B cell (primary cell): ENCODE results near the gene SCNN1B. TPM values are rescaled to one million over a fixed set of nuclear protein-coding genes. Genes with fewer than 3 reads are reported as not detected.

Source experiments
- ATAC-seq: fragments of 200-7000 bp; cut with Tn5 transposase; one replicate; pipeline ENCODE4 v1.10.0; 2021; ENCODE audit warnings: low read depth, mild to moderate bottlenecking, moderate number of reproducible peaks, moderate library complexity
- CTCF ChIA-PET: fragments of 350-600 bp; sonication (Branson Sonifier 250); formaldehyde crosslinking; loops from one replicate; lab custom pipeline; 2021; ENCODE audit warnings: antibody characterized with exemption, inconsistent platforms; lab: Charles Lee
- POLR2A ChIA-PET: fragments of 350-600 bp; sonication (Branson Sonifier 250); formaldehyde crosslinking; loops from one replicate; lab custom pipeline; 2021; ENCODE audit warnings: antibody characterized with exemption; lab: Charles Lee
- DNase-seq: peaks from one replicate; pipeline ENCODE4 v3.0.0; 2013
- H2AFZ ChIP-seq: 2 replicates; pipeline ENCODE4 v1.6.1; 2012; ENCODE audit warnings: mild to moderate bottlenecking, low read depth, low read length; ENCODE audit not compliant: insufficient read depth, poor library complexity, severe bottlenecking
- H3K27ac ChIP-seq, 2 donors: 1 replicate in 1 of 2; 2 replicates in 1 of 2; pipeline ENCODE4 v1.5.1; 2012 to 2013; ENCODE audit warnings: low read length in 2 of 2, mild to moderate bottlenecking in 2 of 2, moderate library complexity in 1 of 2
- H3K27me3 ChIP-seq, 4 experiments: fragments of 200-600 bp in 1 of 4; sonication (generic) in 1 of 4; replicated peaks in 1 of 4; 1 replicate in 2 of 4; 2 replicates in 2 of 4; pipeline versions ENCODE4 v1.6.1 to v1.7.0; 2013 to 2016; ENCODE audit warnings: low read length in 3 of 4, mild to moderate bottlenecking in 2 of 4, mixed read lengths in 1 of 4, moderate library complexity in 1 of 4; ENCODE audit not compliant: insufficient read depth in 4 of 4, control insufficient read depth in 3 of 4; ENCODE audit errors: control extremely low read depth in 1 of 4
- H3K36me3 ChIP-seq, 2 experiments: replicated peaks in 1 of 2; 1 replicate in 1 of 2; 2 replicates in 1 of 2; pipeline versions ENCODE4 v1.6.1 to v1.7.1; 2013; ENCODE audit warnings: low read length in 1 of 2; ENCODE audit not compliant: insufficient read depth in 2 of 2, control insufficient read depth in 1 of 2; ENCODE audit errors: control extremely low read depth in 1 of 2, extremely low read depth in 1 of 2
- H3K4me1 ChIP-seq, 2 donors: fragments of 200-600 bp in 1 of 2; sonication (generic) in 1 of 2; 1 replicate in 1 of 2; 2 replicates in 1 of 2; pipeline versions ENCODE4 v1.5.1 to v1.6.1; 2013 to 2017; ENCODE audit warnings: low read length in 2 of 2; ENCODE audit not compliant: control insufficient read depth in 2 of 2, insufficient read depth in 2 of 2
- H3K4me2 ChIP-seq: replicated peaks from 2 replicates; pipeline ENCODE3; 2012; ENCODE audit warnings: mild to moderate bottlenecking, low read depth, low read length; ENCODE audit not compliant: poor library complexity, severe bottlenecking
- H3K4me3 ChIP-seq, 5 experiments: fragments of 200-600 bp in 1 of 5; sonication (generic) in 1 of 5; 1 replicate in 3 of 5; 2 replicates in 2 of 5; pipeline versions ENCODE4 v1.5.1 to v1.7.0; 2011 to 2016; ENCODE audit warnings: low read length in 4 of 5, mild to moderate bottlenecking in 4 of 5, low read depth in 2 of 5, control low read depth in 1 of 5, moderate library complexity in 1 of 5; ENCODE audit not compliant: insufficient read depth in 1 of 5; ENCODE audit errors: control extremely low read depth in 1 of 5, extremely low read depth in 1 of 5
- H3K79me2 ChIP-seq: fragments of 200-600 bp; sonication (generic); one replicate; pipeline ENCODE4 v1.6.0; 2016; ENCODE audit warnings: low read length; ENCODE audit not compliant: control insufficient read depth, insufficient read depth
- H3K9ac ChIP-seq: fragments of 200-600 bp; sonication (generic); 2 replicates; pipeline ENCODE4 v1.6.1; 2017; ENCODE audit warnings: mild to moderate bottlenecking, low read length, moderate library complexity
- H3K9me3 ChIP-seq, 3 donors: one replicate each; pipeline versions ENCODE4 v1.6.1 to v1.7.1; 2013; ENCODE audit warnings: low read length in 2 of 3; ENCODE audit not compliant: control insufficient read depth in 2 of 3, insufficient read depth in 1 of 3; ENCODE audit errors: control extremely low read depth in 1 of 3
- H4K20me1 ChIP-seq: 2 replicates; pipeline ENCODE4 v1.6.0; 2012; ENCODE audit warnings: mild to moderate bottlenecking, low read length; ENCODE audit not compliant: insufficient read depth, control insufficient read depth, poor library complexity, severe bottlenecking
- H3K27ac Mint-ChIP-seq: one replicate; pipeline ENCODE4 v1.8.0; 2021; ENCODE audit warnings: mixed read lengths
- H3K27me3 Mint-ChIP-seq: one replicate; pipeline ENCODE4 v1.8.0; 2021; ENCODE audit warnings: mixed read lengths
- H3K4me1 Mint-ChIP-seq: one replicate; pipeline ENCODE4 v1.8.0; 2021; ENCODE audit warnings: mixed read lengths
- H3K4me3 Mint-ChIP-seq: one replicate; pipeline ENCODE4 v1.8.0; 2021; ENCODE audit warnings: mixed read lengths
- H3K9me3 Mint-ChIP-seq: one replicate; pipeline ENCODE4 v1.8.0; 2022; ENCODE audit warnings: mixed read lengths; ENCODE audit not compliant: insufficient read depth
- CTCF ChIP-seq: fragments of 200-600 bp; IDR thresholded peaks from one replicate; pipeline ENCODE4 v1.8.0; 2022; ENCODE audit warnings: antibody characterized with exemption, mild to moderate bottlenecking
- EZH2 ChIP-seq: IDR thresholded peaks from 2 replicates; pipeline ENCODE4 v1.6.1; 2012; ENCODE audit warnings: borderline replicate concordance, low read depth, mild to moderate bottlenecking, moderate library complexity, low read length; ENCODE audit not compliant: insufficient read depth, poor library complexity, severe bottlenecking
- WGBS: methylation state at CpG from one replicate; pipeline ENCODE4 v1.1.5; 2013; ENCODE audit warnings: missing lambda C conversion rate; ENCODE audit not compliant: insufficient coverage; 5-methylcytosine and 5-hydroxymethylcytosine counted together
- intact Hi-C: fragments of 100-400 bp; cut with micrococcal nuclease; formaldehyde crosslinking; loops from one replicate; pipeline ENCODE4 v1.10.0; 2022
- polyA plus RNA-seq: library from polyadenylated mRNA; depleted of rRNA; stranded (reverse); fragments of >200 nt; gene quantifications from 2 replicates; pipeline ENCODE4 v1.2.3, GENCODE V29; 2012
- total RNA-seq, 2 donors: library from RNA; stranded (reverse); fragments of 120-200 nt in 1 of 2; gene quantifications; 1 replicate in 1 of 2; 2 replicates in 1 of 2; pipeline versions ENCODE4 v1.2.3 to v1.2.4, GENCODE V29; 2013 to 2022

The SCNN1B gene
- total and polyA plus RNA-seq, 2 donors (not counting 1 experiment from before 2014, with no cell fraction given), result 0.30 TPM; not detected in 1

- POLR2A ChIA-PET, result no interaction called here
Observed at GRCh38 chr16:23409522-23409921, 107.4 kb downstream of the SCNN1B start.

GRCh38 chr16:23410176-23410575, 108.1 kb downstream of the SCNN1B start:
- intact Hi-C loops, result no loop called here
- Mint-ChIP-seq H3K4me1 (no peaks in the 10 kb centered on the region), H3K27me3 (no peaks in the 10 kb centered on the region), H3K4me3 (no peak overlapping the region), H3K9me3 (no peaks in the 10 kb centered on the region), H3K27ac (no peak overlapping the region)
- Histone ChIP-seq H3K9me3 (no peaks in the 10 kb centered on the region), H3K4me3 (no peak overlapping the region), H3K27me3 (no peaks in the 10 kb centered on the region), H3K4me2 (no peak overlapping the region), H2AFZ (no peak overlapping the region), H3K36me3 (peaks cover 11 to 56% of the 10 kb centered on the region in 2 experiments), H3K79me2 (no peaks in the 10 kb centered on the region), H3K9ac (no peak overlapping the region), H3K27ac (no peak overlapping the region), H4K20me1 (no peaks in the 10 kb centered on the region), H3K4me1 (no peaks in the 10 kb centered on the region)
- CTCF ChIA-PET, result no interaction called here
- ATAC-seq (no peak), DNase-seq (no peak)
- POLR2A ChIA-PET, result no interaction called here
- WGBS, result 97% methylated on average over 3 of the region's 4 CpGs
- TF ChIP-seq CTCF (no peak), EZH2 (no peak)

More at GRCh38 chr16:23409522-23409921, 107.4 kb downstream of the SCNN1B start:
- Histone ChIP-seq H3K9me3 (no peaks in the 10 kb centered on the region), H4K20me1 (no peaks in the 10 kb centered on the region), H2AFZ (no peak overlapping the region), H3K9ac (no peak overlapping the region), H3K36me3 (peaks cover 11 to 57% of the 10 kb centered on the region in 2 experiments), H3K27me3 (no peaks in the 10 kb centered on the region), H3K4me3 (no peak overlapping the region), H3K79me2 (no peaks in the 10 kb centered on the region), H3K4me2 (no peak overlapping the region), H3K4me1 (no peaks in the 10 kb centered on the region), H3K27ac (no peak overlapping the region)
- DNase-seq, result no peak
- ATAC-seq, result no peak
- Mint-ChIP-seq H3K4me1 (no peaks in the 10 kb centered on the region), H3K27me3 (no peaks in the 10 kb centered on the region), H3K9me3 (no peaks in the 10 kb centered on the region), H3K27ac (no peak overlapping the region), H3K4me3 (no peak overlapping the region)
- TF ChIP-seq CTCF, result no peak
- no peak for TF ChIP-seq EZH2
- CTCF ChIA-PET, result no interaction called here
- intact Hi-C loops, result no loop called here
- WGBS, result 93% methylated on average over 2 of the region's 2 CpGs
